Testis (tissue), 2 donors: Measurements from ENCODE around the gene POLR1A.

ENCODE experiments used
- CTCF ChIP-seq, 3 experiments: fragments of 450-650 bp in 2 of 3; fragments of 200-600 bp in 1 of 3; sonication (generic) in 1 of 3; IDR thresholded peaks; one replicate each; pipeline ENCODE4 v1.5.1; 2016 to 2019; ENCODE audit warnings: antibody characterized with exemption in 3 of 3, mild to moderate bottlenecking in 2 of 3, moderate library complexity in 1 of 3
- POLR2A ChIP-seq: fragments of 450-650 bp; IDR thresholded peaks from one replicate; pipeline ENCODE4 v1.6.1; 2017; ENCODE audit warnings: antibody characterized with exemption, mild to moderate bottlenecking, moderate library complexity

- no peak for TF ChIP-seq CTCF (IDR thresholded peaks at IDR 0.05)
- no peak for TF ChIP-seq POLR2A
These were observed 111.3 kb downstream of the POLR1A start for GRCh38 chr2:85994421-85994777.
